K562 (cell line): ENCODE data around the gene BLM.

Source experiments
- EP300 ChIP-seq: IDR thresholded peaks from 2 replicates; pipeline ENCODE4 v1.6.1; 2012; ENCODE audit warnings: low read length, improper control_type of control experiment
- ESRRA ChIP-seq: fragments of 450-650 bp; IDR thresholded peaks from 2 replicates; pipeline ENCODE4 v1.6.1; 2014; ENCODE audit warnings: low read depth, mild to moderate bottlenecking, moderate library complexity, borderline replicate concordance
- GABPA ChIP-seq: fragments of 200-800 bp; sonication (Bioruptor generic); conservative IDR thresholded peaks from 2 replicates; pipeline ENCODE4 v1.6.1; 2016; ENCODE audit warnings: low read depth, missing genetic modification characterization, missing compliant biosample characterization
- HDGF ChIP-seq: fragments of 450-650 bp; IDR thresholded peaks from 2 replicates; pipeline ENCODE4 v1.6.1; 2016
- IRF2 ChIP-seq: sonication (generic); formaldehyde crosslinking; IDR thresholded peaks from 2 replicates; pipeline ENCODE4 v1.8.1; 2022; ENCODE audit warnings: mild to moderate bottlenecking, missing genetic modification reagents
- KDM1A ChIP-seq, 2 experiments: fragments of 450-650 bp; IDR thresholded peaks; 2 replicates each; pipeline ENCODE4 v1.6.1; 2016; ENCODE audit warnings: mild to moderate bottlenecking in 2 of 2
- NRF1 ChIP-seq, 2 experiments: fragments of 450-650 bp; IDR thresholded peaks in 1 of 2; conservative IDR thresholded peaks in 1 of 2; 2 replicates each; pipeline ENCODE4 v1.6.1; 2014; ENCODE audit warnings: mild to moderate bottlenecking in 2 of 2
- PHF8 ChIP-seq: fragments of 200-600 bp; sonication (generic); IDR thresholded peaks from 2 replicates; pipeline ENCODE4 v1.6.1; 2012; ENCODE audit warnings: mixed run types, mild to moderate bottlenecking, inconsistent platforms, low read length, moderate library complexity, borderline replicate concordance
- POLR2A ChIP-seq: fragments of 450-650 bp; conservative IDR thresholded peaks from 2 replicates; pipeline ENCODE4 v1.6.1; 2016
- SAP30 ChIP-seq: fragments of 200-600 bp; sonication (generic); IDR thresholded peaks from 2 replicates; pipeline ENCODE4 v1.6.1; 2012; ENCODE audit warnings: borderline replicate concordance, low read depth, mild to moderate bottlenecking, moderate library complexity, low read length, control low read depth, inconsistent platforms; ENCODE audit not compliant: insufficient read depth, poor library complexity, severe bottlenecking
- ZNF584 ChIP-seq: fragments of 200-800 bp; sonication (Bioruptor generic); IDR thresholded peaks from 2 replicates; pipeline ENCODE4 v1.6.1; 2016; ENCODE audit warnings: low read depth, mild to moderate bottlenecking, missing genetic modification characterization, missing compliant biosample characterization
- TF ChIP-seq, protein P1 (sequence below): sonication (generic); formaldehyde crosslinking; IDR thresholded peaks from 2 replicates; pipeline ENCODE4 v1.8.0; 2022; ENCODE audit warnings: mild to moderate bottlenecking, missing genetic modification reagents
- TF ChIP-seq, protein P2 (sequence below), 3 experiments: IDR thresholded peaks in 2 of 3; conservative IDR thresholded peaks in 1 of 3; 2 replicates each; pipeline ENCODE4 v1.5.1; 2011 to 2012; ENCODE audit warnings: low read length in 3 of 3, mild to moderate bottlenecking in 3 of 3, control low read depth in 2 of 3, improper control_type of control experiment in 1 of 3, inconsistent platforms in 1 of 3, low read depth in 1 of 3, mixed read lengths in 1 of 3, moderate library complexity in 1 of 3; ENCODE audit not compliant: insufficient read depth in 2 of 3

DNA sequence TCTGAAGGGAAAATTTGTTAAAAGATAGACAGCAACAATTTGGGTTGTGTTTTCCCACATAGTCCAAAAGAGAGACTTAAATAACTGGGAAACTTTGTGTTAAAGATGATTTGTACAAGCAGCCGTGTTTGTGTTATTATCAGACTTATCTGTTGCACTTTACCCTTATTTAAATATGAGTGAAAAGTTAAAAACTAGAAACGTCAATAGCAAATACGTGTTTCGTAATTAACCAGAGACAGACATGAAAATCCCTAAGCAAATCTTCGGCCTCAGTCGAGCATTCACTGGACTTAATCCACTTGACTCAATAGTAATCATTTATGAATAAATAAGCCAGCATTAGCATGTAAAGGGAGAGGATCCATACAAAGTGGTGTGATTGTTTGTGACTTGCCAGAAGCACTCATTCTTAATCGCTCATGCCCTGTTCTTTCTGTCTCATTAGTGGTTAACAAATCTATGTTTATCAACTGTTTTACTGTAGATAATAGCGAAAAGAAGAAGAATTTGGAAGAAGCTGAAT lies 34.2 kb downstream of the BLM start:
- no peak for TF ChIP-seq HDGF
- TF ChIP-seq PHF8: no peak
- TF ChIP-seq SAP30: no peak
- TF ChIP-seq, protein P1, sequence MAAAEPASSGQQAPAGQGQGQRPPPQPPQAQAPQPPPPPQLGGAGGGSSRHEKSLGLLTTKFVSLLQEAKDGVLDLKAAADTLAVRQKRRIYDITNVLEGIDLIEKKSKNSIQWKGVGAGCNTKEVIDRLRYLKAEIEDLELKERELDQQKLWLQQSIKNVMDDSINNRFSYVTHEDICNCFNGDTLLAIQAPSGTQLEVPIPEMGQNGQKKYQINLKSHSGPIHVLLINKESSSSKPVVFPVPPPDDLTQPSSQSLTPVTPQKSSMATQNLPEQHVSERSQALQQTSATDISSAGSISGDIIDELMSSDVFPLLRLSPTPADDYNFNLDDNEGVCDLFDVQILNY (CRISPR knock-in tag): no peak
- no peak for TF ChIP-seq IRF2 (CRISPR knock-in tag)
- TF ChIP-seq GABPA (tag): no peak
- no peak for TF ChIP-seq EP300
- TF ChIP-seq, protein P2, sequence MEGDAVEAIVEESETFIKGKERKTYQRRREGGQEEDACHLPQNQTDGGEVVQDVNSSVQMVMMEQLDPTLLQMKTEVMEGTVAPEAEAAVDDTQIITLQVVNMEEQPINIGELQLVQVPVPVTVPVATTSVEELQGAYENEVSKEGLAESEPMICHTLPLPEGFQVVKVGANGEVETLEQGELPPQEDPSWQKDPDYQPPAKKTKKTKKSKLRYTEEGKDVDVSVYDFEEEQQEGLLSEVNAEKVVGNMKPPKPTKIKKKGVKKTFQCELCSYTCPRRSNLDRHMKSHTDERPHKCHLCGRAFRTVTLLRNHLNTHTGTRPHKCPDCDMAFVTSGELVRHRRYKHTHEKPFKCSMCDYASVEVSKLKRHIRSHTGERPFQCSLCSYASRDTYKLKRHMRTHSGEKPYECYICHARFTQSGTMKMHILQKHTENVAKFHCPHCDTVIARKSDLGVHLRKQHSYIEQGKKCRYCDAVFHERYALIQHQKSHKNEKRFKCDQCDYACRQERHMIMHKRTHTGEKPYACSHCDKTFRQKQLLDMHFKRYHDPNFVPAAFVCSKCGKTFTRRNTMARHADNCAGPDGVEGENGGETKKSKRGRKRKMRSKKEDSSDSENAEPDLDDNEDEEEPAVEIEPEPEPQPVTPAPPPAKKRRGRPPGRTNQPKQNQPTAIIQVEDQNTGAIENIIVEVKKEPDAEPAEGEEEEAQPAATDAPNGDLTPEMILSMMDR (IDR thresholded peaks at IDR 0.05 in 2 of 3, conservative IDR thresholded peaks at IDR 0.05 in 1 of 3; ENCODE audit: insufficient read depth in 2 of 3, low read depth in 1 of 3, low read length in 3 of 3): no peak
- no peak for TF ChIP-seq ESRRA
- no peak for TF ChIP-seq ZNF584 (CRISPR knock-in tag)
- no peak for TF ChIP-seq POLR2A
- no peak for TF ChIP-seq KDM1A (IDR thresholded peaks at IDR 0.05)
- no peak for TF ChIP-seq NRF1 (conservative IDR thresholded peaks at IDR 0.05 in 1 of 2, IDR thresholded peaks at IDR 0.05 in 1 of 2)
